ENCODE data around the gene NEDD8. TPM values are rescaled to one million over a fixed set of nuclear protein-coding genes. Genes with fewer than 3 reads are reported as not detected.

NEDD8 gene
- total and polyA plus RNA-seq, 2 donors (not counting 3 experiments of a cell fraction or from before 2014, with no cell fraction given), result 243 to 316 TPM

- H3K79me2 ChIP-seq (ENCODE audit: control insufficient read depth, insufficient read depth, low read length), result no peaks in the 10 kb centered on the region
- H4K20me1 ChIP-seq (replicated peaks; ENCODE audit: control insufficient read depth, extremely low read depth, insufficient read depth, low read length), result no peaks in the 10 kb centered on the region
- no peak overlapping the region for H3K27ac ChIP-seq (ENCODE audit: insufficient read depth, low read depth, low read length)
- no TSS peak for BruUV-seq (replicated peaks)
- H3K4me1 ChIP-seq (ENCODE audit: control insufficient read depth, extremely low read depth, insufficient read depth, low read length), result no peaks in the 10 kb centered on the region
- no peak for DNase-seq (ENCODE audit: low read depth, low spot score)
- no peak overlapping the region for H3K9ac ChIP-seq (replicated peaks; ENCODE audit: extremely low read depth, insufficient read depth, low read length)
- ChIA-PET CTCF (interaction anchor here (1.3 kb wide), 1 partner anchor 10 kb away, joined by 5 read pairs; the partner anchor contains the start of gene RABGGTA), POLR2A (no interaction called here)
- H2AFZ ChIP-seq (ENCODE audit: low read depth, low read length), result no peak overlapping the region
- H3K4me3 ChIP-seq (replicated peaks in 1 of 3; ENCODE audit: insufficient read depth in 1 of 3, low read depth in 1 of 3, low read length in 3 of 3), result no peak overlapping the region
- no peak for FAIRE-seq
- H3K9me1 ChIP-seq (replicated peaks; ENCODE audit: control insufficient read depth, extremely low read depth, insufficient read depth, low read length), result no peaks in the 10 kb centered on the region
- H3K36me3 ChIP-seq (ENCODE audit: control insufficient read depth in 2 of 2, extremely low read depth in 1 of 2, insufficient read depth in 2 of 2, low read length in 2 of 2), result peaks cover 0 to 2% of the 10 kb centered on the region in 2 experiments
- H3K9me3 ChIP-seq (replicated peaks; ENCODE audit: control insufficient read depth, insufficient read depth, low read length), result no peaks in the 10 kb centered on the region
- no peaks in the 10 kb centered on the region for H3K27me3 ChIP-seq (ENCODE audit: control insufficient read depth in 2 of 2, insufficient read depth in 2 of 2, low read length in 2 of 2)
- H3K4me2 ChIP-seq (ENCODE audit: insufficient read depth, low read length), result no peak overlapping the region
- dilution Hi-C loops (cut with MboI; ENCODE audit: extremely low pct_ligation_motif_present, low sequenced_read_pairs) (no loop called here), intact Hi-C loops (cut with micrococcal nuclease) (no loop called here)
- TF ChIP-seq FOS (IDR thresholded peaks at IDR 0.05; ENCODE audit: borderline replicate concordance, insufficient read depth, low read length), result no peak
- TF ChIP-seq MYC (IDR thresholded peaks at IDR 0.05; ENCODE audit: low read depth, low read length), result no peak
- no peak for TF ChIP-seq MAX (IDR thresholded peaks at IDR 0.05; ENCODE audit: insufficient read depth, insufficient read length)
- no peak for TF ChIP-seq POLR2A (IDR thresholded peaks at IDR 0.05; ENCODE audit: low read depth, low read length)
- no peak for TF ChIP-seq JUN (IDR thresholded peaks at IDR 0.05; ENCODE audit: borderline replicate concordance, insufficient read depth, insufficient read length, low read depth)
- no peak for TF ChIP-seq CTCF (IDR thresholded peaks at IDR 0.05; ENCODE audit: extremely low read depth in 1 of 2, insufficient read depth in 1 of 2, low read depth in 1 of 2, low read length in 2 of 2)
- no peak for TF ChIP-seq EZH2 (IDR thresholded peaks at IDR 0.05; ENCODE audit: borderline replicate concordance, low read depth, low read length, severe bottlenecking)
- no peak for TF ChIP-seq POLR2AphosphoS5 (IDR thresholded peaks at IDR 0.05; ENCODE audit: insufficient read depth, low read depth, low read length)
- no peak for TF ChIP-seq GATA2 (IDR thresholded peaks at IDR 0.05; ENCODE audit: insufficient read depth, insufficient read length, low read depth, low read length)
These were observed 29.2 kb upstream of the NEDD8 start for GRCh38 chr14:24261256-24261968.

Data from endothelial cell of umbilical vein (primary cell).